Motor neuron (in vitro differentiated cells): ENCODE data around the gene BIN1. TPM values are rescaled to one million over a fixed set of nuclear protein-coding genes. Genes with fewer than 3 reads are reported as not detected.
A peak's percentile ranks its signal among the peaks of the same experiment; 100 is the strongest.
"Not testable (repeated sequence)": the region's sequence is repeated elsewhere in the genome, so short reads cannot be mapped to it uniquely, and the experiment has no call there.

Experiments
- ATAC-seq, 8 experiments: fragments of 200-7000 bp; cut with Tn5 transposase; replicated peaks in 6 of 8; 2 replicates each; pipeline ENCODE4 v1.8.0; 2021; ENCODE audit warnings: mild to moderate bottlenecking in 8 of 8, moderate library complexity in 8 of 8
- H3K27ac ChIP-seq, 2 donors: fragments of 250-450 bp; sonication (Bioruptor Pico); 2 replicates each; pipeline ENCODE4 v1.9.0; 2021; ENCODE audit warnings: antibody characterized with exemption in 2 of 2, mild to moderate bottlenecking in 2 of 2, moderate library complexity in 1 of 2
- H3K4me1 ChIP-seq, 2 donors: fragments of 250-450 bp; sonication (Bioruptor Pico); replicated peaks in 1 of 2; 2 replicates each; pipeline ENCODE4 v1.6.1; 2021; ENCODE audit warnings: antibody characterized with exemption in 2 of 2, mild to moderate bottlenecking in 2 of 2, moderate library complexity in 1 of 2
- H3K4me3 ChIP-seq, 5 donors: fragments of 250-450 bp; sonication (Bioruptor Pico); 2 replicates each; pipeline ENCODE4 v1.9.0; 2021; ENCODE audit warnings: antibody characterized with exemption in 5 of 5, mild to moderate bottlenecking in 5 of 5, moderate library complexity in 4 of 5
- WGBS, 10 experiments: fragments of 450-650 bp; shearing (Covaris generic); methylation state at CpG; one replicate each; pipeline ENCODE4 v1.0.0; 2022; 5-methylcytosine and 5-hydroxymethylcytosine counted together
- in situ Hi-C, 9 experiments: fragments of 400-800 bp; cut with MboI; loops; one replicate each; pipeline ENCODE4 v1.15.0; 2021; ENCODE audit warnings: low sequenced_read_pairs in 9 of 9, low pct_unique_long_range_greater_than_20kb in 2 of 9; ENCODE audit not compliant: unreplicated experiment in 9 of 9
- total RNA-seq, 8 experiments: library from RNA; unstranded; fragments of 300-600 nt; gene quantifications; 2 replicates each; pipeline versions ENCODE4 v1.2.3 to v1.2.4, GENCODE V29; 2022

BIN1 gene
- total RNA-seq, 8 experiments from 2014 or later, result 44.7 to 107 (median 49.6) TPM

DNA sequence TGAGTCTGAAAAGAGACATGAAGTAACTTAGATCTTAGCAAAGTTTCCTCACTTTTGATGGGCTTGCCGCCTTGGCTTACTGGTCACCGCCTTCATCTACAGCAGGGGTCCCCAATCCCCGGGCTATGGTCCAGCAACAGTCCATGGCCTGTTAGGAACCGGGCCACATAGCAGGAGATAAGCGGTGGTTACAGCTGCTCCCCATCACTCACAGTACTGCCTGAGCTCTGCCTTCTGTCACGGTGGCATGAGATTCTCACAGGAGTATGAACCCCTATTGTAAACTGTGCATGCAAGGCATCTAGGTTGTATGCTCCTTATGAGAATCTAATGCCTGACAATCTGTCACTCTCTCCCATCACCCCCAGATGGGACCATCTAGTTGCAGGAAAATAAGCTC is 72.9 kb downstream of the BIN1 start:
- 60 to 89% (median 79%) methylated on average over 1 to 6 of the region's 6 CpGs; no CpG with 5 or more reads in 4 of the 10 experiments for WGBS, 10 experiments
- H3K27ac ChIP-seq, result no peak overlapping the region
- in situ Hi-C loops, result no loop called here
- ATAC-seq, result peak in 2 of 8 experiments; percentile 25 to 37
- no peak overlapping the region for H3K4me3 ChIP-seq
- peaks cover 8 to 9% of the 10 kb centered on the region in 2 donors for H3K4me1 ChIP-seq

DNA sequence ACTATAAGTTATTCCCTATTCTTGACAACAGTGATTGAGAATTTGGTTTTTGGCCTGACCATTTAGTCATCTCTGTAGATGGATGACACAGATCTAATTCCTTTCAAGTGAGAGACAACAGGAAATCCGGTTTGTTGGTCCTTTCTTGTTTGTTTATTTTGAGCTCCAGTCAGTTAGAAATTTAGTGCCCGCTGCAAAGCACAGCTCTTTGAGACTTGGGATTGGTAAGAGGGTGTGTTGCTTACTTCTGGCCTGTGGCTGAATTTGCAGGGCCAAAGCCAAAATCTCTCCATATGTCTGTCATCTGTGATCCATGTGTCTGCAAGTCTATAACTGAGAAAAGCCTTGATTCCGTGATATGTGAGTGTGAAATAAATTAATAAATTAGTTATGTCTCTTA is 74.3 kb downstream of the BIN1 start:
- Histone ChIP-seq H3K27ac (no peak overlapping the region), H3K4me1 (peaks cover 8 to 9% of the 10 kb centered on the region in 2 donors), H3K4me3 (no peak overlapping the region)
- peak in 3 of 8 experiments; percentile 94 to 98 (median 96) for ATAC-seq
- in situ Hi-C loops, result no loop called here
- WGBS, 10 experiments, result 0 to 100% (median 76%) methylated on average over 1 to 3 of the region's 3 CpGs

DNA sequence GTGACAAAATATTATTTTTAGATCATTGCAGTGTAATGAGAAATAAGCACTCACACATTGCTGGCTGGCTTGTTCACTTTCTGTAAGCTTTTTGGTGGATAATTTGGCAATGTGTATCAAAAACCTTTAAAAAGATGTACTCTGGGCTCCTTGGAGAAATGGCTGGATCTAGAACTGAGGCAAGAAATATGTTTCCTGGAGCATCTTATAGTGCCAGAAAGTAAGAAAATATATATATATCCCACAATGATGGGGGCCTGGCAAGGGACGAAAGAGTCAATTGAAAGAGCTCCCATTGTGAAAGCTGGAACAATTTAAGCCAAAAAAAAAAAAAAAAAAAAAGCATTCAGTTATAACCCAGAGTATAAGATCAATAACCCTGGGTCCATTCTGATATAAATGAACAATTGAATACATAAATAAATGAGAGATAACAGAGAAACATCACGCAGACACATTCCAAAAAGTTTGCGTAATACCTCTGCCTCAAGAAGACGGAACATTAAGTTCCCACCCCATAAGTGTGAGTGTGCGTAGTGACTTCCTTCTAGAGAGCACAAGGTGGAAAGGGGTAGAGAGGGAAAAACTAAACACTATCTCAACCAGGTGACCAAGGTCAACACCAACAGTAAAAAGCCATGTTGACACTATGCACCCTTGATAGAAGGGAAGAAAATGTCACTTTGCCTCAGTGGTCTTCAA is 77.5 kb downstream of the BIN1 start:
- ATAC-seq, result no peak
- peaks cover 7 to 12% of the 10 kb centered on the region in 2 donors for H3K4me1 ChIP-seq
- no peak overlapping the region for H3K27ac ChIP-seq
- 61 to 100% (median 83%) methylated on average over 1 to 5 of the region's 5 CpGs for WGBS, 10 experiments
- H3K4me3 ChIP-seq, result no peak overlapping the region
- in situ Hi-C loops, result no loop called here

DNA sequence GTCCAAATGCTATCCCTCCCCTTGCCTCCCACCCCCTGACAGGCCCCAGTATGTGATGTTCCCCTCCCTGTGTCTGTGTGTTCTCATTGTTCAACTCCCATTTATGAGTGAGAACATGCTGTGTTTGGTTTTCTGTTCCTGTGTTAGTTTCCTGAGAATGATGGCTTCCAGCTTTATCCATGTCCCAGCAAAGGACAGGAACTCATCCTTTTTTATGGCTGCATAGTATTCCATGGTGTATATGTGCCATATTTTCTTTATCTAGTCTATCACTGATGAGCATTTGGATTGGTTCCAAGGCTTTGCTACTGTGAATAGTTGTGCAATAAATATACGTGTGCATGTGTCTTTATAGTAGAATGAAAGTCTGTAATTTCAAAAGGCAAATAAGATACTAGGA is 78.2 kb downstream of the BIN1 start:
- ATAC-seq, in situ Hi-C loops, H3K4me3 ChIP-seq, H3K4me1 ChIP-seq, H3K27ac ChIP-seq: not testable (repeated sequence)
- WGBS, 10 experiments, result 13 to 100% (median 80%) methylated on average over 1 of the region's 1 CpG; no CpG with 5 or more reads in 3 of the 10 experiments

DNA sequence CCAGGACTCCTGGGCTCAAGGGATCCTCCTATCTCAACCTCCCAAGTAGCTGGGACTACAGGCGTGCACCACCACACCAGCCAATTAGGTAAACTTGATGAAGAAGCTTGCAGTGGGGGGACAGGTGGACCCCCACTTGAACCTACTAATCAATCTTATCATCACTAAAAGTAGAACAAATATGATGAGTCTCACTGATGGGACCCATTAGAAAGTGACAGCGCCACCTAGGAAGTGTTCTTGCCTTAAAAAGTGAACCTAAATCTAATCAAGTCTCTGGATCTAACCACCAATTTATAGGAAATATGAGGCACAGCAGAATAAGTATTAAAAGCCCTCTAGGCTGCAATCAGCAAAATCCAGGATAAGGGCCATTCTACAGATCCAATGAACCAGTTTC is 79.2 kb downstream of the BIN1 start:
- Histone ChIP-seq H3K4me3 (no peak overlapping the region), H3K4me1 (peaks cover 4 to 6% of the 10 kb centered on the region in 2 donors), H3K27ac (no peak overlapping the region)
- WGBS, 10 experiments, result 60 to 100% (median 100%) methylated on average over 1 to 2 of the region's 2 CpGs; no CpG with 5 or more reads in 3 of the 10 experiments
- ATAC-seq, result no peak
- in situ Hi-C loops, result no loop called here

DNA sequence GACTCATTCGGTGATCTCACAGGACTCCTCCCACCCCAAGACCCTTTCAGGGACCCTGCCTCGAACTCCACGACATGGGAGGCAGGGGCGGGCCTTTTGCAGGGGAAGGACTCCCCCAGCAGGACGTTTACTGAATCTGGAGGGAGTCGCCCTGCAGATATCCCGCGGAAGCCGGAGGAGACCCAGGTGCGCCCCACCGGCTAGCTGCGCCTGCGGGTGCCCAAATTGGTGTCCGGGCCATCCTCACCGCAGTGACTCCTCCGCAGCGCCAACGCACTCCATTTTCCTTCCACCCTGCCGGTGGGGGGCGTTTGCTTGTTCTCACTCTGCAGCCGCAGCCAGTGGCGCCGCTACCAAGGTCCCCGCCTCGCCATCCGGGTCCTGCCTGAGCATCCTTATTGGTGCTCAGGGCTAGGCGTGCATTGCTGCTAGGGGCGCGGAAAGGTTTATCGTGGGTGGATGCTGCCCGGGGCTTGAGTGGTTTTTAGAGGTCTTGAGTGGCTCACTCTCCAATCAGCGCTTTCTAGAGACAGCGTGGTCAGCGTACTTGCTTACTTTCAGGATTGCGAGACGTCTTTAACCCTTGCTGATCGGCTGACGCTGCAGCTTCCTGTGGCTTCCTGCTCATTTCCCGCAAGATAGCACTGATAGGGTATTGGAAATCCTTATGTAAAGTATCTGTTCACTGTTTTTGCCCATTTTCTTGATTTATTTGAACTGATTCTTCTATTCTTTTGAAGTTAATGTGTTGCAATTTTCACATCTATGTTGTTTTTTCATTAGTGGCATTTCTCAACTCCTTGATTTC is 81.4 kb downstream of the BIN1 start:
- in situ Hi-C loops, result no loop called here

DNA sequence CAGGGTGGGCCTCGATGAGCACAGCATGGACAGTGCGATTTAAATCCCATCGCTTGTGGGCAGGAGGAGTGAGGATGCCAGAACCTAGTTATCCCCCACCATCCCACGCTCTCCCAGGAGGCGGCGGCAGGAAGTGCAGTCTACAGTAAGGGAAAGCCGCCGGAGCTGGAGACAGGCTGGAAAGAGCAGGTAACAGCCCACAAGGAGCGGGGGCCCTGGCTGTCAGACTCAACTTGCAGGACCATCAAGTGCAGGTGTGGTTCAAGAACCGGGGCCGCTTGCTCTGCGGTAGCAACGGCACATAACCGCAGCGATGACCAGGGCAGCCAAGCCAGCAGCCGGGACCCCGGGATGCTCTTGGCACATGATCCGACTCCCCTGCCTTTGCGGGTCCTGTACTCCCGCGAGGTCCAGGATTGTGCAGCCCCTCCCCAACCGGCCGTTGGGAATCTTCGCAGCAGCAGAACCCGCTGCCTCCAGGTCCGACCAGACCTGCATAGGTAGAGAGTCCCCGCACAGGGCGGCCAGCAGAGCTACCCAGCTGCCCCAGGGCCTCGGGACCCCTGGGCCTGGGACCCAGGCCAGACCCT is 82.1 kb downstream of the BIN1 start:
- 20 to 60% (median 39%) methylated on average over 1 to 11 of the region's 29 CpGs; no CpG with 5 or more reads in 7 of the 10 experiments for WGBS, 10 experiments
- in situ Hi-C loops, result no loop called here
- peak; percentile 59 to 76 (median 72) for ATAC-seq
- Histone ChIP-seq H3K4me3 (peak overlapping the region; percentile 22 to 37 (median 29)), H3K4me1 (peaks cover 4 to 6% of the 10 kb centered on the region in 2 donors), H3K27ac (peak overlapping the region; percentile 12 to 38)

More for the DNA sequence above, 81.4 kb downstream of the BIN1 start:
- ATAC-seq, result peak; percentile 85 to 96 (median 90)
- Histone ChIP-seq H3K4me1 (peaks cover 4 to 6% of the 10 kb centered on the region in 2 donors), H3K27ac (peak overlapping the region; percentile 12 to 38), H3K4me3 (peak overlapping the region; percentile 22 to 37 (median 29))
- WGBS, 10 experiments, result 0 to 12% (median 0%) methylated on average over 2 to 13 of the region's 39 CpGs; no CpG with 5 or more reads in 1 of the 10 experiments

DNA sequence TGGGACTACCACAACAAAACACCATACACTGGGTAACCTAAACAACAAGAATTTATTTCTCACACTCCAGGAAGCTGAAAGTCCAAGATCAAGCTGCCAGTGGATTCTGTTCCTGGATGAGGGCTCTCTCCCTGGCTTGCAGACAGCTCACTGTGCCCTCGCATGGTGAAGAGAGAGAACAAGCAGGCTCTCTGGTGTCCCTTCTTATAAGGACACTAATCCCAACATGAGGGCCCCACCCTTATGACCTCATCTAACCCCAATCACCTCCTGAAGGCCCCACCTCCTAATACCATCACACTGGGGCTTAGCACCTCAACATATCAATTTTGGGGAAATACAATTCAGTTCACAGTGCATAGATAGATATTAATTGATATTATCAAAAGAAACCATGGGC is 83.5 kb downstream of the BIN1 start:
- Histone ChIP-seq H3K4me3 (no peak overlapping the region), H3K27ac (no peak overlapping the region), H3K4me1 (peaks cover 4 to 6% of the 10 kb centered on the region in 2 donors)
- ATAC-seq, result no peak
- WGBS, 10 experiments, result 40 to 100% (median 100%) methylated on average over 1 of the region's 1 CpG; no CpG with 5 or more reads in 5 of the 10 experiments
- in situ Hi-C loops, result no loop called here

DNA sequence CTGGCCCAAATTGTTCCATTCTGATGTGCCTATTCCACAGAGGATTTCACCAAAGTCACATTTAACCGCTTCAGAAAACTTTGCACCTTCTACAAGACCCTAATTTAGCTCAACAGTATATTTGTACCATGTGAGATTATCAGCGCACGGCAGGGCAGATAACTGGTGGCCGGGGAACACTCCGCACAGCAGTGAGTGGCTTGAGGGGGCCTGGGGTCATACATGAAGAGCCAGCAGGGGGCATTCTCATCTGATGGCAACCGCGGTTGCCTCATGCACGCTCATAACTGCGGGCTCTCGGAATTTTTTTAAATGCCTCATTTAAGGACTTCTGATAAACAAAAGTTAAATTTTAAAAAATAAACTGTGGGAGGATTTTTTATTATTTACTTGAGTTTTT is 84.1 kb downstream of the BIN1 start:
- no peak overlapping the region for H3K4me3 ChIP-seq
- ATAC-seq, result no peak
- H3K4me1 ChIP-seq, result peaks cover 4 to 6% of the 10 kb centered on the region in 2 donors
- no peak overlapping the region for H3K27ac ChIP-seq
- in situ Hi-C loops, result no loop called here
- WGBS, 10 experiments, result 82 to 100% (median 97%) methylated on average over 1 to 9 of the region's 10 CpGs

DNA sequence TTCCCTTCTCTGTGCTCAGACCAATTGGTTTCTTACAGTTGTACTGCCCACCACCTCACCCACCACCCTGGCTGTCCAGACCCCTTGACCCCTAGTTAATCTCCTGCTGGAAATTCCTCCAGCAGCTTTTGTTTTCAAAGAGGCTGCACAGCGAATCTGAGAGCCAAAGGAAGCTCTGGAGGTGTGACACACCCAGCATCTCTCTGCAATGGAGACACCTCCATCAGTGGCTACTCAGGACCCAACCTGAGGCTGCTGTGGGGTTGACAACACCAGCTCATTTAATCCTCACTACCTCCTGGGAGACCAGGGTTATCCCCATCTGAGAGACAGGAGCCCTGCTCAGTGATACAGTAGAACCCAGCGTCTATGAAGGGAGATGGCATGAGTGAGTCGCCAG is 86.4 kb downstream of the BIN1 start:
- in situ Hi-C loops, result no loop called here
- no peak overlapping the region for H3K4me3 ChIP-seq
- no peak for ATAC-seq
- H3K27ac ChIP-seq, result no peak overlapping the region
- peaks cover 4% of the 10 kb centered on the region in 2 donors for H3K4me1 ChIP-seq
- 40 to 100% (median 58%) methylated on average over 1 to 2 of the region's 3 CpGs; no CpG with 5 or more reads in 3 of the 10 experiments for WGBS, 10 experiments

DNA sequence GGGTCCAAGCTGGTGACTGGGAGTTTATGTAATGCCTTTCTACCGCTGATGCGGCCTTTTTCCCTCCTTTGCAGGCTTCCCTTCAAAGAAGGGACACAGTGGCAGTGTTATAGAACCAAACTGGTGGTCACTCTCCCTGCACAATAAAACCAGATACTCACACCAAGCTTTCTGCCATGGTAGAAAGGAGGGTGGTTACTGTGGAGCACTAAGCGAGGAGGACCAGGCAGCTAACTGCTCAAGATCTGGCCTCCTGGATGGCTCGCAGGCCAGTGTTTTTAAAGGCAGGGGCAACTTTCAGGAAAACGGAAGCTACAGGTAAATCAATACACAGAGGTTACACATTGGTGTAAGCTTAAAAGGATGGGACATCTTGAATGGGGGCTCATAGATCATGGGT is 89.4 kb downstream of the BIN1 start:
- Histone ChIP-seq H3K4me3 (no peak overlapping the region), H3K27ac (no peak overlapping the region), H3K4me1 (no peaks in the 10 kb centered on the region)
- WGBS, 10 experiments, result 60 to 100% (median 80%) methylated on average over 1 to 5 of the region's 5 CpGs; no CpG with 5 or more reads in 3 of the 10 experiments
- in situ Hi-C loops, result no loop called here
- no peak for ATAC-seq

DNA sequence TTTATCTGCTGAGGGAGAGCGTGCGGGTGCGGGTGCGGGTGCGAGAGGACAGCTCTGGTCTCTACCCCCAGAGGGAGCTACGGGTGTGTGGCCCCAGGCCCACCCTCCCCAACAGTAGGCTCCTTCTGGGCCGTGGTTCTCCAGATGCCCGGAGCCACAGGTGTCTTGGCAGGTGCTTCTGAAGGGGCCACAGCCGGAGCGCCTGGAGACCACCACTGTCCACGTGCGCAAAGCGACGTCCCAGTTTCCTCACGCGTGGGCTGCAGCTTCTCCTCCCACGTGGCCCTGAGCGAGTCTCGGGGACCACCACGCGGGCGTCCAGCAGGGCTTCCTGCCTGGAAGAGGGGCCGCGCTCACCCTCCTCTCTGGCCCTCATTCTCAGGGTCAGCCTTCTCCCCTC is 90.6 kb downstream of the BIN1 start:
- no peak for ATAC-seq
- 91 to 100% (median 95%) methylated on average over 2 to 6 of the region's 24 CpGs; no CpG with 5 or more reads in 7 of the 10 experiments for WGBS, 10 experiments
- in situ Hi-C loops, result no loop called here
- Histone ChIP-seq H3K4me1 (no peaks in the 10 kb centered on the region), H3K4me3 (no peak overlapping the region), H3K27ac (no peak overlapping the region)
